Loucy (cell line): ENCODE data around the gene MPHOSPH6.

ENCODE experiments used
- EZH2phosphoT487 ChIP-seq: fragments of 200-600 bp; IDR thresholded peaks from 2 replicates; pipeline ENCODE4 v1.6.1; 2018; ENCODE audit warnings: antibody characterized with exemption, mild to moderate bottlenecking, moderate library complexity, borderline replicate concordance
- TF ChIP-seq, protein P1 (sequence below): fragments of 200-600 bp; sonication (generic); conservative IDR thresholded peaks from 2 replicates; pipeline ENCODE4 v1.5.1; 2014; ENCODE audit warnings: mild to moderate bottlenecking, antibody characterized with exemption, low read length

DNA sequence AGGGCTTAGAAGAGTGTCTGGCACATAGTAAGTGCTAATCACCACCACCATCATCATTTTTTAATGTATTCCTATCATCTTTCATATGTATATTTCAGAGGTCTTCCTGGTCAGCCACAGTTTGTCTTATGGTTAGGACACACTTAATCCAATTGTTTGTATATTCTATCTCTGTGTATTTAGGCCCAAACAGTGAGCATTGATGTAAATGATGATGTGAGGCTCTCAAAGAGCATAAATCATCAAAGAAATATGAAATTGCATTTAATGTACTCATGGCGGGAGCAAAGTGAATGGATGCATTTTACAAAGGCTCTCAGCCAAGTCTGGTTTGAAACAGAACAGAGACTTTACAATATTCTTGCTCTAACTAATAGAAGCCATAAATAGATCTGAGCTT lies 24.1 kb upstream of the MPHOSPH6 start:
- TF ChIP-seq, protein P1, sequence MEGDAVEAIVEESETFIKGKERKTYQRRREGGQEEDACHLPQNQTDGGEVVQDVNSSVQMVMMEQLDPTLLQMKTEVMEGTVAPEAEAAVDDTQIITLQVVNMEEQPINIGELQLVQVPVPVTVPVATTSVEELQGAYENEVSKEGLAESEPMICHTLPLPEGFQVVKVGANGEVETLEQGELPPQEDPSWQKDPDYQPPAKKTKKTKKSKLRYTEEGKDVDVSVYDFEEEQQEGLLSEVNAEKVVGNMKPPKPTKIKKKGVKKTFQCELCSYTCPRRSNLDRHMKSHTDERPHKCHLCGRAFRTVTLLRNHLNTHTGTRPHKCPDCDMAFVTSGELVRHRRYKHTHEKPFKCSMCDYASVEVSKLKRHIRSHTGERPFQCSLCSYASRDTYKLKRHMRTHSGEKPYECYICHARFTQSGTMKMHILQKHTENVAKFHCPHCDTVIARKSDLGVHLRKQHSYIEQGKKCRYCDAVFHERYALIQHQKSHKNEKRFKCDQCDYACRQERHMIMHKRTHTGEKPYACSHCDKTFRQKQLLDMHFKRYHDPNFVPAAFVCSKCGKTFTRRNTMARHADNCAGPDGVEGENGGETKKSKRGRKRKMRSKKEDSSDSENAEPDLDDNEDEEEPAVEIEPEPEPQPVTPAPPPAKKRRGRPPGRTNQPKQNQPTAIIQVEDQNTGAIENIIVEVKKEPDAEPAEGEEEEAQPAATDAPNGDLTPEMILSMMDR = no peak
- no peak for TF ChIP-seq EZH2phosphoT487
